ENCODE results near the gene PMVK. TPM values are rescaled to one million over a fixed set of nuclear protein-coding genes. Genes with fewer than 3 reads are reported as not detected.
A peak's percentile ranks its signal among the peaks of the same experiment; 100 is the strongest.

Gene PMVK
- total and polyA plus RNA-seq, 2 of the 8 experiments (the other 6 are each of a cell fraction or from before 2014, with no cell fraction given) = 23.8 to 26.5 TPM

- Histone ChIP-seq H2AK5ac (ENCODE audit: low read depth, low read length) (0 out of 2 replicates have a peak overlapping the region, but pooled peaks have one; percentile 97), H4K8ac (ENCODE audit: extremely low read depth, insufficient read depth, low read length) (no peak overlapping the region), H4K5ac (ENCODE audit: insufficient read length, low read depth, low read length) (no peak overlapping the region), H3K14ac (ENCODE audit: insufficient read length) (no peak overlapping the region), H3K23ac (ENCODE audit: insufficient read length) (no peak overlapping the region), H3K18ac (ENCODE audit: extremely low read depth, low read length) (peak overlapping the region; percentile 78; the same call in 1 of the 2 replicates), H2BK120ac (replicated peaks; ENCODE audit: low read depth, low read length) (no peak overlapping the region), H3K4ac (replicated peaks; ENCODE audit: insufficient read length, low read depth, low read length) (peak overlapping the region; percentile 76), H3K4me3 (ENCODE audit: extremely low read depth in 1 of 4, insufficient read depth in 2 of 4, low read depth in 3 of 4, low read length in 4 of 4) (peak overlapping the region; percentile 61 to 80 (median 76)), H3K4me1 (replicated peaks in 1 of 4; ENCODE audit: control insufficient read depth in 3 of 4, insufficient read depth in 4 of 4, low read length in 3 of 4) (peaks cover 3 to 19% (median 14%) of the 10 kb centered on the region in 4 experiments), H3K9ac (replicated peaks in 1 of 4; ENCODE audit: extremely low read depth in 1 of 4, low read depth in 3 of 4, low read length in 3 of 4) (peak overlapping the region in 3 of 4 experiments; percentile 29 to 75 (median 44); a peak in 5 of 7 replicates), H2BK20ac (ENCODE audit: low read length) (no peak overlapping the region), H3K4me2 (ENCODE audit: insufficient read depth in 1 of 2, low read depth in 2 of 2, low read length in 2 of 2) (peak overlapping the region; percentile 78), H3K36me3 (ENCODE audit: control insufficient read depth in 2 of 4, insufficient read depth in 4 of 4, low read length in 3 of 4) (peaks cover 14 to 38% (median 32%) of the 10 kb centered on the region in 4 experiments), H3K79me1 (ENCODE audit: low read depth, low read length) (peaks cover 14% of the 10 kb centered on the region; the same call in 1 of the 2 replicates), H2BK5ac (ENCODE audit: low read depth, low read length) (peak overlapping the region; percentile 99), H3K9me3 (ENCODE audit: insufficient read depth in 2 of 2, low read depth in 1 of 2, low read length in 1 of 2) (no peaks in the 10 kb centered on the region), H3K79me2 (ENCODE audit: control insufficient read depth in 1 of 2, insufficient read depth in 2 of 2, low read length in 2 of 2) (peaks cover 6 to 38% of the 10 kb centered on the region in 2 experiments; a peak in 3 of 4 replicates), H3K27ac (ENCODE audit: low read depth, low read length) (peak overlapping the region; percentile 13; the same call in 1 of the 2 replicates), H3K56ac (replicated peaks; ENCODE audit: insufficient read length, low read depth, low read length) (no peak overlapping the region), H3K23me2 (ENCODE audit: low read depth, low read length) (peaks cover 24% of the 10 kb centered on the region), H2AFZ (ENCODE audit: low read length) (no peak overlapping the region), H4K20me1 (replicated peaks in 1 of 2; ENCODE audit: control insufficient read depth in 1 of 2, insufficient read depth in 2 of 2, low read length in 2 of 2) (peaks cover 9% of the 10 kb centered on the region in 2 experiments), H2BK12ac (ENCODE audit: low read depth, low read length) (peak overlapping the region; percentile 90), H4K91ac (replicated peaks; ENCODE audit: insufficient read length, low read length) (no peak overlapping the region), H2BK15ac (ENCODE audit: low read length) (no peak overlapping the region), H3K27me3 (replicated peaks in 1 of 4; ENCODE audit: control insufficient read depth in 3 of 4, extremely low read depth in 1 of 4, insufficient read depth in 3 of 4, low read length in 3 of 4) (no peaks in the 10 kb centered on the region)
- 18% methylated on average over 4 of the region's 5 CpGs; no CpG with 5 or more reads in 1 of the 2 experiments for WGBS, 2 experiments (ENCODE audit: extremely low coverage in 1 of 2, insufficient coverage in 1 of 2, insufficient read length in 1 of 2, insufficient replicate concordance in 2 of 2, low coverage in 1 of 2, low lambda C conversion rate in 2 of 2, missing lambda C conversion rate in 1 of 2)
- CTCF ChIA-PET (ENCODE audit: partially characterized antibody) = interaction anchor here (0.7 to 20.6 kb wide), 6 partner anchors 9 to 93 kb away, joined by 3 to 334 read pairs (median 10); partner anchors contain the start of genes LENEP, PBXIP1 and PYGO2
- DNase-seq (ENCODE audit: low read depth in 1 of 2, low spot score in 2 of 2) (no peak), FAIRE-seq (no peak)
- POLR2A ChIA-PET (ENCODE audit: partially characterized antibody) = interaction anchor here (2.3 to 42.8 kb wide), 5 partner anchors 10 to 227 kb away, joined by 8 to 702 read pairs (median 164); partner anchors contain the start of genes FLAD1, LENEP, PBXIP1 and PYGO2
- TF ChIP-seq BRCA1 (IDR thresholded peaks at IDR 0.05; ENCODE audit: low read depth, low read length) (no peak), CEBPB (IDR thresholded peaks at IDR 0.05; ENCODE audit: low read depth, low read length) (no peak), SAP30 (IDR thresholded peaks at IDR 0.05; ENCODE audit: insufficient read depth, insufficient replicate concordance, low read length) (no peak), KDM4A (IDR thresholded peaks at IDR 0.05; ENCODE audit: low read depth, low read length, severe bottlenecking) (no peak), TAF7 (optimal IDR thresholded peaks at IDR 0.05; ENCODE audit: borderline replicate concordance, low read depth, low read length) (no peak)
Measured at GRCh38 chr1:154969246-154969645, 32.7 kb upstream of the PMVK start.

All from H1 (cell line).